ENCODE results near the gene SSPN.

GRCh38 chr12:26285401-26285800 is 90.0 kb downstream of the SSPN start:
- TF ChIP-seq CEBPB (IDR thresholded peaks at IDR 0.05; ENCODE audit: low read depth), result no peak
- TF ChIP-seq YY1 (IDR thresholded peaks at IDR 0.05; ENCODE audit: extremely low read depth, insufficient replicate concordance, low read depth, low read length), result no peak
- no peak for TF ChIP-seq POLR2AphosphoS5 (IDR thresholded peaks at IDR 0.05; ENCODE audit: low read depth, low read length)
- no peak for TF ChIP-seq CTCF (IDR thresholded peaks at IDR 0.05 in 2 of 3, conservative IDR thresholded peaks at IDR 0.05 in 1 of 3; ENCODE audit: borderline replicate concordance in 1 of 3, insufficient read depth in 1 of 3, low read depth in 2 of 3, low read length in 2 of 3)
- no peak for TF ChIP-seq POLR2A (IDR thresholded peaks at IDR 0.05; ENCODE audit: borderline replicate concordance, extremely low read depth, insufficient read depth, insufficient read length)

All from HCT116 (cell line).